Ovary (tissue), 3 donors: ENCODE results near the gene UFD1.

Source experiments
- EP300 ChIP-seq: sonication (generic); formaldehyde crosslinking; IDR thresholded peaks from one replicate; pipeline ENCODE4 v1.6.1; 2017; ENCODE audit warnings: antibody characterized with exemption
- TF ChIP-seq, protein P1 (sequence below), 3 donors: fragments of 450-650 bp in 2 of 3; fragments of 200-600 bp in 1 of 3; IDR thresholded peaks; one replicate each; pipeline versions ENCODE4 v1.5.1 to v1.8.0; 2016 to 2022; ENCODE audit warnings: antibody characterized with exemption in 3 of 3, mild to moderate bottlenecking in 1 of 3
- donor health status: DM: no; HTN: no; CAD: no.

DNA sequence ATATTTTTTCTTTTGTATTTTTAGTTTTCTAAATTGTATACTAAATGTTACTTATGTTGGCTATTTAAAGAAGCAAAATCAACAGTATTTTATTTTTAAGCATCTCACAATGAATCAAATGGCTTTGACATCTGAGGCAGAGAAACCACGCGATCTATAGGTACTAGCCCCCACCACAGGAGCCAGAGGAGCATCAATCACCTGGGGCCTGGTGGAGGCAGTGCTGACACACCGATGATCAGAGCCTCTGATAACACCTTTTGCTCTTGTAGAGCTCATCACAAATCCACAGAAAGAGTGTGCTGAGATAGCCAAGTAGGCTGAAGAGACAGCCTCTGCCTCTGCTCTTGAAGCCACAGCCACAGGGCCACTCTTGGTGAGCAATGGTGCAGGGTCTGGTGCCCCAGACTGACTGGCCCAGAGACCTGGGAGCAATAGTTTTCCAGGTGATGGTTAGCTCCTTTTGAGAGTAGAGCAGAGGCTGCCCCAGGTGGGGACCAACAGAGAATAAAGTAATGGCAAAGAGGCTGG lies 72.6 kb downstream of the UFD1 start:
- TF ChIP-seq EP300 = no peak
- TF ChIP-seq, protein P1, sequence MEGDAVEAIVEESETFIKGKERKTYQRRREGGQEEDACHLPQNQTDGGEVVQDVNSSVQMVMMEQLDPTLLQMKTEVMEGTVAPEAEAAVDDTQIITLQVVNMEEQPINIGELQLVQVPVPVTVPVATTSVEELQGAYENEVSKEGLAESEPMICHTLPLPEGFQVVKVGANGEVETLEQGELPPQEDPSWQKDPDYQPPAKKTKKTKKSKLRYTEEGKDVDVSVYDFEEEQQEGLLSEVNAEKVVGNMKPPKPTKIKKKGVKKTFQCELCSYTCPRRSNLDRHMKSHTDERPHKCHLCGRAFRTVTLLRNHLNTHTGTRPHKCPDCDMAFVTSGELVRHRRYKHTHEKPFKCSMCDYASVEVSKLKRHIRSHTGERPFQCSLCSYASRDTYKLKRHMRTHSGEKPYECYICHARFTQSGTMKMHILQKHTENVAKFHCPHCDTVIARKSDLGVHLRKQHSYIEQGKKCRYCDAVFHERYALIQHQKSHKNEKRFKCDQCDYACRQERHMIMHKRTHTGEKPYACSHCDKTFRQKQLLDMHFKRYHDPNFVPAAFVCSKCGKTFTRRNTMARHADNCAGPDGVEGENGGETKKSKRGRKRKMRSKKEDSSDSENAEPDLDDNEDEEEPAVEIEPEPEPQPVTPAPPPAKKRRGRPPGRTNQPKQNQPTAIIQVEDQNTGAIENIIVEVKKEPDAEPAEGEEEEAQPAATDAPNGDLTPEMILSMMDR (IDR thresholded peaks at IDR 0.05) = no peak
